Activated naive CD8-positive, alpha-beta T cell treated with anti-CD3 and anti-CD28 coated beads, Interleukin-2, amount 10 ng/mL, durations not matched to agents 7 days and 5 days (primary cell): ENCODE measurements around the gene WFDC6. TPM values are rescaled to one million over a fixed set of nuclear protein-coding genes. Genes with fewer than 3 reads are reported as not detected.
"Not testable (repeated sequence)": the region's sequence is repeated elsewhere in the genome, so short reads cannot be mapped to it uniquely, and the experiment has no call there.

Source experiments
- ATAC-seq: fragments of 150-1000 bp; cut with Tn5 transposase; one replicate; pipeline ENCODE4 v1.10.0; 2021; ENCODE audit warnings: low read depth, moderate library complexity
- POLR2A ChIA-PET: fragments of 350-600 bp; sonication (Branson Sonifier 250); formaldehyde crosslinking; loops from one replicate; lab custom pipeline; 2021; ENCODE audit warnings: antibody characterized with exemption; lab: Charles Lee
- DNase-seq: peaks from one replicate; pipeline ENCODE4 v3.0.0; 2021
- H3K27ac Mint-ChIP-seq: one replicate; pipeline ENCODE4 v1.8.0; 2022; ENCODE audit warnings: mild to moderate bottlenecking, mixed read lengths
- H3K27me3 Mint-ChIP-seq: one replicate; pipeline ENCODE4 v1.8.0; 2022; ENCODE audit warnings: mild to moderate bottlenecking, moderate library complexity, mixed read lengths
- H3K36me3 Mint-ChIP-seq: one replicate; pipeline ENCODE4 v1.8.0; 2021; ENCODE audit warnings: mild to moderate bottlenecking, mixed read lengths
- H3K4me1 Mint-ChIP-seq: one replicate; pipeline ENCODE4 v1.8.0; 2021; ENCODE audit warnings: mixed read lengths
- H3K4me3 Mint-ChIP-seq: one replicate; pipeline ENCODE4 v1.8.0; 2022; ENCODE audit warnings: mild to moderate bottlenecking, moderate library complexity, mixed read lengths
- H3K9me3 Mint-ChIP-seq: one replicate; pipeline ENCODE4 v1.8.0; 2021; ENCODE audit warnings: mixed read lengths
- total RNA-seq, 2 experiments: library from RNA; stranded (reverse); gene quantifications; one replicate each; pipeline ENCODE4 v1.2.3, GENCODE V29; 2021

WFDC6 gene
- total RNA-seq = not detected

- H3K4me3 Mint-ChIP-seq = no peak within 1 kb of the TSS
- no peaks in the 10 kb centered on the region for H3K36me3 Mint-ChIP-seq
- ATAC-seq (no peak), DNase-seq (no peak)
- H3K4me1 Mint-ChIP-seq = no peaks in the 10 kb centered on the region
- peaks cover 11% of the 10 kb centered on the region for H3K27me3 Mint-ChIP-seq
- H3K9me3 Mint-ChIP-seq = no peaks in the 10 kb centered on the region
- POLR2A ChIA-PET = no interaction called here
- H3K27ac Mint-ChIP-seq = no peak within 1 kb of the TSS
Observed at GRCh38 chr20:45539382-45539781, at the start of gene WFDC6. Gene WFDC6, minus strand, starts transcription at chr20:45539482. Its CDS starts 75 bp downstream, at chr20:45539407.

- POLR2A ChIA-PET = no interaction called here
- Mint-ChIP-seq H3K9me3 (no peaks in the 10 kb centered on the region), H3K36me3 (no peaks in the 10 kb centered on the region), H3K4me3 (no peak overlapping the region), H3K27ac (no peak overlapping the region), H3K27me3 (peaks cover 16% of the 10 kb centered on the region), H3K4me1 (no peaks in the 10 kb centered on the region)
- DNase-seq = no peak
- no peak for ATAC-seq
Observed at GRCh38 chr20:45588800-45589199, 49.5 kb upstream of the WFDC6 start.

- H3K9me3 Mint-ChIP-seq, H3K36me3 Mint-ChIP-seq, H3K4me3 Mint-ChIP-seq, H3K4me1 Mint-ChIP-seq, DNase-seq, POLR2A ChIA-PET, ATAC-seq, H3K27ac Mint-ChIP-seq: not testable (repeated sequence)
- H3K27me3 Mint-ChIP-seq = peaks cover 10% of the 10 kb centered on the region
Observed at GRCh38 chr20:45585986-45586385, 46.7 kb upstream of the WFDC6 start.

- DNase-seq, H3K4me1 Mint-ChIP-seq, H3K36me3 Mint-ChIP-seq, ATAC-seq, H3K4me3 Mint-ChIP-seq, H3K9me3 Mint-ChIP-seq, H3K27ac Mint-ChIP-seq, POLR2A ChIA-PET: not testable (repeated sequence)
- peaks cover 18% of the 10 kb centered on the region for H3K27me3 Mint-ChIP-seq
Observed at GRCh38 chr20:45584294-45584693, 45.0 kb upstream of the WFDC6 start.

GRCh38 chr20:45583502-45583901 is 44.2 kb upstream of the WFDC6 start:
- H3K27ac Mint-ChIP-seq = no peak overlapping the region
- no peaks in the 10 kb centered on the region for H3K36me3 Mint-ChIP-seq
- no peaks in the 10 kb centered on the region for H3K4me1 Mint-ChIP-seq
- DNase-seq = no peak
- peaks cover 18% of the 10 kb centered on the region for H3K27me3 Mint-ChIP-seq
- H3K9me3 Mint-ChIP-seq = no peaks in the 10 kb centered on the region
- ATAC-seq = no peak
- POLR2A ChIA-PET = no interaction called here
- H3K4me3 Mint-ChIP-seq = no peak overlapping the region

GRCh38 chr20:45581702-45582101 is 42.4 kb upstream of the WFDC6 start:
- ATAC-seq (no peak), DNase-seq (no peak)
- Mint-ChIP-seq H3K4me3 (no peak overlapping the region), H3K36me3 (no peaks in the 10 kb centered on the region), H3K27ac (no peak overlapping the region), H3K27me3 (peaks cover 18% of the 10 kb centered on the region), H3K4me1 (no peaks in the 10 kb centered on the region), H3K9me3 (no peaks in the 10 kb centered on the region)
- POLR2A ChIA-PET = no interaction called here

- no peak within 1 kb of the TSS for H3K4me3 Mint-ChIP-seq
- ATAC-seq (no peak), DNase-seq (no peak)
- no peaks in the 10 kb centered on the region for H3K36me3 Mint-ChIP-seq
- H3K4me1 Mint-ChIP-seq = no peaks in the 10 kb centered on the region
- no peaks in the 10 kb centered on the region for H3K9me3 Mint-ChIP-seq
- H3K27me3 Mint-ChIP-seq = peaks cover 18% of the 10 kb centered on the region
- POLR2A ChIA-PET = no interaction called here
- H3K27ac Mint-ChIP-seq = no peak within 1 kb of the TSS
Observed at GRCh38 chr20:45579184-45579583, 39.9 kb upstream of the WFDC6 start, which contains the start of gene WFDC8. Gene WFDC8, minus strand, starts transcription at chr20:45579284. Its CDS starts 37 bp downstream, at chr20:45579247.

- Mint-ChIP-seq H3K27me3 (peaks cover 14% of the 10 kb centered on the region), H3K4me1 (no peaks in the 10 kb centered on the region), H3K27ac (no peak overlapping the region), H3K9me3 (no peaks in the 10 kb centered on the region), H3K36me3 (no peaks in the 10 kb centered on the region), H3K4me3 (no peak overlapping the region)
- ATAC-seq (no peak), DNase-seq (no peak)
- POLR2A ChIA-PET = no interaction called here
Observed at GRCh38 chr20:45578231-45578630, 38.9 kb upstream of the WFDC6 start.

- Mint-ChIP-seq H3K27ac (no peak overlapping the region), H3K36me3 (no peaks in the 10 kb centered on the region), H3K9me3 (no peaks in the 10 kb centered on the region), H3K4me1 (no peaks in the 10 kb centered on the region), H3K4me3 (no peak overlapping the region), H3K27me3 (peaks cover 11% of the 10 kb centered on the region)
- no peak for DNase-seq
- no peak for ATAC-seq
- POLR2A ChIA-PET = no interaction called here
Observed at GRCh38 chr20:45576995-45577394, 37.7 kb upstream of the WFDC6 start.

- POLR2A ChIA-PET = no interaction called here
- H3K27me3 Mint-ChIP-seq = peaks cover 19% of the 10 kb centered on the region
Observed at GRCh38 chr20:45575931-45576330, 36.6 kb upstream of the WFDC6 start.

GRCh38 chr20:45569650-45570049 is 30.4 kb upstream of the WFDC6 start:
- POLR2A ChIA-PET, DNase-seq, H3K4me1 Mint-ChIP-seq: not testable (repeated sequence)

More at GRCh38 chr20:45575931-45576330, 36.6 kb upstream of the WFDC6 start:
- no peaks in the 10 kb centered on the region for H3K36me3 Mint-ChIP-seq
- DNase-seq (no peak), ATAC-seq (no peak)
- H3K27ac Mint-ChIP-seq = no peak overlapping the region
- no peaks in the 10 kb centered on the region for H3K4me1 Mint-ChIP-seq
- H3K9me3 Mint-ChIP-seq = no peaks in the 10 kb centered on the region
- H3K4me3 Mint-ChIP-seq = no peak overlapping the region

GRCh38 chr20:45564760-45565276 is 25.5 kb upstream of the WFDC6 start:
- H3K27ac Mint-ChIP-seq = no peak overlapping the region
- DNase-seq = no peak
- POLR2A ChIA-PET = no interaction called here
- no peak overlapping the region for H3K4me3 Mint-ChIP-seq
- no peaks in the 10 kb centered on the region for H3K36me3 Mint-ChIP-seq
- no peaks in the 10 kb centered on the region for H3K9me3 Mint-ChIP-seq
- H3K27me3 Mint-ChIP-seq = peaks cover 18% of the 10 kb centered on the region
- ATAC-seq = no peak
- no peaks in the 10 kb centered on the region for H3K4me1 Mint-ChIP-seq

More at GRCh38 chr20:45569650-45570049, 30.4 kb upstream of the WFDC6 start:
- H3K27me3 Mint-ChIP-seq = peaks cover 20% of the 10 kb centered on the region
- H3K36me3 Mint-ChIP-seq, H3K9me3 Mint-ChIP-seq, ATAC-seq, H3K27ac Mint-ChIP-seq, H3K4me3 Mint-ChIP-seq: not testable (repeated sequence)

GRCh38 chr20:45555198-45555597 is 15.9 kb upstream of the WFDC6 start:
- no peak overlapping the region for H3K27ac Mint-ChIP-seq
- no peak for ATAC-seq
- peaks cover 10% of the 10 kb centered on the region for H3K27me3 Mint-ChIP-seq
- H3K9me3 Mint-ChIP-seq = no peaks in the 10 kb centered on the region
- H3K36me3 Mint-ChIP-seq = no peaks in the 10 kb centered on the region
- POLR2A ChIA-PET = no interaction called here
- no peak for DNase-seq
- no peaks in the 10 kb centered on the region for H3K4me1 Mint-ChIP-seq
- H3K4me3 Mint-ChIP-seq = no peak overlapping the region

- DNase-seq (no peak), ATAC-seq (no peak)
- Mint-ChIP-seq H3K36me3 (no peaks in the 10 kb centered on the region), H3K9me3 (no peaks in the 10 kb centered on the region), H3K27me3 (peaks cover 17% of the 10 kb centered on the region), H3K4me3 (no peak overlapping the region), H3K27ac (no peak overlapping the region), H3K4me1 (no peaks in the 10 kb centered on the region)
- POLR2A ChIA-PET = no interaction called here
Observed at GRCh38 chr20:45552456-45552855, 13.2 kb upstream of the WFDC6 start.
